Testis (tissue), 2 donors: ENCODE data around the gene HELZ.

Experiments
- CTCF ChIP-seq, 3 experiments: fragments of 450-650 bp in 2 of 3; fragments of 200-600 bp in 1 of 3; sonication (generic) in 1 of 3; IDR thresholded peaks; one replicate each; pipeline ENCODE4 v1.5.1; 2016 to 2019; ENCODE audit warnings: antibody characterized with exemption in 3 of 3, mild to moderate bottlenecking in 2 of 3, moderate library complexity in 1 of 3
- POLR2A ChIP-seq: fragments of 450-650 bp; IDR thresholded peaks from one replicate; pipeline ENCODE4 v1.6.1; 2017; ENCODE audit warnings: antibody characterized with exemption, mild to moderate bottlenecking, moderate library complexity

GRCh38 chr17:67276075-67276474 is 31.1 kb upstream of the HELZ start:
- no peak for TF ChIP-seq POLR2A
- TF ChIP-seq CTCF (IDR thresholded peaks at IDR 0.05) = no peak
